Upper lobe of right lung (tissue), 1 donor: Measurements from ENCODE around the gene SCN9A. TPM values are rescaled to one million over a fixed set of nuclear protein-coding genes. Genes with fewer than 3 reads are reported as not detected.

Experiments
- ATAC-seq: fragments of 200-7000 bp; cut with Tn5 transposase; one replicate; pipeline ENCODE4 v1.9.1; 2020; ENCODE audit warnings: mild to moderate bottlenecking, moderate library complexity
- DNase-seq: peaks from one replicate; pipeline ENCODE4 v3.0.0-alpha.2; 2020
- H3K27ac ChIP-seq: fragments of 200-600 bp; one replicate; pipeline ENCODE4 v1.8.0; 2022
- H3K27me3 ChIP-seq: fragments of 200-600 bp; one replicate; pipeline ENCODE4 v1.8.0; 2022; ENCODE audit warnings: mild to moderate bottlenecking
- H3K36me3 ChIP-seq: fragments of 200-600 bp; one replicate; pipeline ENCODE4 v1.8.0; 2022
- H3K4me1 ChIP-seq: fragments of 200-600 bp; one replicate; pipeline ENCODE4 v1.8.0; 2022
- H3K4me3 ChIP-seq: fragments of 200-600 bp; one replicate; pipeline ENCODE4 v1.8.0; 2022; ENCODE audit warnings: mild to moderate bottlenecking
- H3K9me3 ChIP-seq: fragments of 200-600 bp; one replicate; pipeline ENCODE4 v1.8.0; 2022
- CTCF ChIP-seq: fragments of 200-600 bp; IDR thresholded peaks from one replicate; pipeline ENCODE4 v1.8.0; 2022; ENCODE audit warnings: antibody characterized with exemption
- intact Hi-C: fragments of 100-400 bp; cut with DNase I; formaldehyde crosslinking; loops from one replicate; pipeline ENCODE4 v1.11.0; 2022
- long read RNA-seq: library from polyadenylated mRNA; unstranded; transcript quantifications from one replicate; pipeline ENCODE4 v2.0.0, GENCODE V29; 2021
- total RNA-seq: library from RNA; stranded (reverse); fragmentation: NEBNext Ultra II Directional; extraction: Animal tissue kit (Norgen Biotek cat#: 25700); gene quantifications from one replicate; pipeline ENCODE4 v1.2.1, GENCODE V29; 2021
- donor health status: DM: no; HTN: yes; CAD: no; lungs with severe emphysema.

Gene SCN9A
- total RNA-seq = 10.5 TPM
- long read RNA-seq, full-length matches to known transcripts = 1 of 18 reads
- long read RNA-seq, partial matches to known transcripts = 11 of 18 reads
- long read RNA-seq, other reads (novel, unspliced or antisense) = 6 of 18 reads

GRCh38 chr2:166375736-166376487, at the start of gene SCN9A:
TSS of gene SCN9A (minus strand) at chr2:166375944. CDS start at chr2:166311756, 64,188 bp downstream.
- H3K9me3 ChIP-seq = no peaks in the 10 kb centered on the region
- intact Hi-C loops = no loop called here
- ATAC-seq (peak; percentile 97), DNase-seq (peak; percentile 93)
- TF ChIP-seq CTCF = no peak
- H3K4me3 ChIP-seq = peak within 1 kb of the TSS; percentile 57
- H3K4me1 ChIP-seq = peaks cover 9% of the 10 kb centered on the region
- peak within 1 kb of the TSS; percentile 62 for H3K27ac ChIP-seq
- no peaks in the 10 kb centered on the region for H3K36me3 ChIP-seq
- peaks cover 8% of the 10 kb centered on the region for H3K27me3 ChIP-seq

GRCh38 chr2:166424841-166425240, 49.1 kb upstream of the SCN9A start:
- no peak for TF ChIP-seq CTCF
- Histone ChIP-seq H3K4me3 (no peak overlapping the region), H3K36me3 (peaks cover 8% of the 10 kb centered on the region), H3K4me1 (no peaks in the 10 kb centered on the region), H3K9me3 (no peaks in the 10 kb centered on the region), H3K27me3 (no peaks in the 10 kb centered on the region), H3K27ac (no peak overlapping the region)
- DNase-seq (no peak), ATAC-seq (no peak)
- intact Hi-C loops = no loop called here

- intact Hi-C loops = no loop called here
- Histone ChIP-seq H3K4me3 (no peak overlapping the region), H3K9me3 (no peaks in the 10 kb centered on the region), H3K36me3 (no peaks in the 10 kb centered on the region), H3K27ac (no peak overlapping the region), H3K4me1 (no peaks in the 10 kb centered on the region), H3K27me3 (no peaks in the 10 kb centered on the region)
- no peak for ATAC-seq
- TF ChIP-seq CTCF = peak; percentile 14
- no peak for DNase-seq
Measured at GRCh38 chr2:166419616-166419934, 43.8 kb upstream of the SCN9A start.

GRCh38 chr2:166418853-166419615, 43.3 kb upstream of the SCN9A start:
- no peak for TF ChIP-seq CTCF
- Histone ChIP-seq H3K36me3 (no peaks in the 10 kb centered on the region), H3K27me3 (no peaks in the 10 kb centered on the region), H3K4me3 (no peak overlapping the region), H3K27ac (no peak overlapping the region), H3K4me1 (no peaks in the 10 kb centered on the region), H3K9me3 (no peaks in the 10 kb centered on the region)
- no peak for ATAC-seq
- DNase-seq = no peak
- intact Hi-C loops = no loop called here

GRCh38 chr2:166417669-166418068, 41.9 kb upstream of the SCN9A start:
- intact Hi-C loops = no loop called here
- no peaks in the 10 kb centered on the region for H3K27me3 ChIP-seq
- no peak overlapping the region for H3K4me3 ChIP-seq
- DNase-seq (no peak), ATAC-seq (no peak)
- TF ChIP-seq CTCF = peak; percentile 23
- H3K9me3 ChIP-seq = no peaks in the 10 kb centered on the region
- no peaks in the 10 kb centered on the region for H3K36me3 ChIP-seq
- H3K4me1 ChIP-seq = no peaks in the 10 kb centered on the region
- H3K27ac ChIP-seq = no peak overlapping the region
